ENCODE measurements around the gene ADPRS. TPM values are rescaled to one million over a fixed set of nuclear protein-coding genes. Genes with fewer than 3 reads are reported as not detected.
A peak's percentile ranks its signal among the peaks of the same experiment; 100 is the strongest.

Gene ADPRS
- total and polyA plus RNA-seq, 9 of the 15 experiments (the other 6 are each of a cell fraction or from before 2014, with no cell fraction given), result 5.9 to 40.0 (median 27.4) TPM

- TF ChIP-seq ZBTB11 (CRISPR knock-in tag; IDR thresholded peaks at IDR 0.05), result 0 out of 6 replicates have a peak, but pooled peaks of 1 of the 3 experiments have one; percentile 12
- TF ChIP-seq ERF (CRISPR knock-in tag; IDR thresholded peaks at IDR 0.05), result no peak
- TF ChIP-seq CBFA2T2 (conservative IDR thresholded peaks at IDR 0.05), result no peak
These were observed 9.2 kb downstream of the ADPRS start (continued) for GRCh38 chr1:36097693-36098585.
